H54 (cell line): ENCODE measurements around the gene TRIOBP.
A peak's percentile ranks its signal among the peaks of the same experiment; 100 is the strongest.

Experiments used
- DNase-seq: peaks from one replicate; pipeline ENCODE4 v3.0.0; 2011; ENCODE audit warnings: low spot score, mixed read lengths; ENCODE audit not compliant: insufficient read length
- FAIRE-seq: peaks from 3 replicates; lab custom pipeline; 2011; peaks lifted over from hg19 to GRCh38; lab: Jason Lieb, UNC
- POLR2A ChIP-seq: IDR thresholded peaks from 2 replicates; pipeline ENCODE4 v1.6.1; 2011; ENCODE audit warnings: low read depth, mild to moderate bottlenecking, low read length

Gene TRIOBP

GRCh38 chr22:37674951-37675929 lies 21.6 kb upstream of the TRIOBP start, which contains the start of gene LGALS1:
LGALS1 (plus strand) TSS chr22:37675636; CDS start chr22:37675703, 67 bp downstream.
- DNase-seq (peak; percentile 77), FAIRE-seq (no peak)
- peak; percentile 91 for TF ChIP-seq POLR2A

GRCh38 chr22:37675930-37676735 lies 20.7 kb upstream of the TRIOBP start:
- FAIRE-seq (no peak), DNase-seq (no peak)
- 0 out of 2 replicates have a peak, but pooled peaks have one; percentile 6 for TF ChIP-seq POLR2A

- DNase-seq (peak; percentile 45), FAIRE-seq (no peak)
- TF ChIP-seq POLR2A, result peak; percentile 83
Observed at GRCh38 chr22:37676736-37677492, 19.9 kb upstream of the TRIOBP start.

GRCh38 chr22:37677493-37677974 lies 19.3 kb upstream of the TRIOBP start:
- TF ChIP-seq POLR2A, result no peak
- FAIRE-seq (no peak), DNase-seq (no peak)

- DNase-seq (no peak), FAIRE-seq (no peak)
- TF ChIP-seq POLR2A, result no peak
Observed at GRCh38 chr22:37678372-37678771, 18.5 kb upstream of the TRIOBP start.

GRCh38 chr22:37679670-37680069 lies 17.2 kb upstream of the TRIOBP start:
- DNase-seq, result no peak
- FAIRE-seq, result no peak
- TF ChIP-seq POLR2A, result no peak

- FAIRE-seq, result no peak
- no peak for DNase-seq
- no peak for TF ChIP-seq POLR2A
Observed at GRCh38 chr22:37680191-37680851, 16.5 kb upstream of the TRIOBP start.

GRCh38 chr22:37681001-37681424 lies 15.8 kb upstream of the TRIOBP start:
- no peak for FAIRE-seq
- TF ChIP-seq POLR2A, result no peak; the same call in 1 of the 2 replicates

GRCh38 chr22:37681556-37682049 lies 15.2 kb upstream of the TRIOBP start:
- FAIRE-seq (no peak), DNase-seq (peak; percentile 42)
- TF ChIP-seq POLR2A, result no peak

More at GRCh38 chr22:37681001-37681424, 15.8 kb upstream of the TRIOBP start:
- DNase-seq, result no peak

- FAIRE-seq (no peak), DNase-seq (no peak)
- TF ChIP-seq POLR2A, result no peak
Observed at GRCh38 chr22:37684803-37685615, 11.8 kb upstream of the TRIOBP start.

- DNase-seq (peak; percentile 57), FAIRE-seq (no peak)
- TF ChIP-seq POLR2A, result no peak; the same call in 1 of the 2 replicates
Observed at GRCh38 chr22:37686002-37686982, 10.6 kb upstream of the TRIOBP start, which contains the start of gene NOL12. NOL12 (plus strand) TSS chr22:37686343; CDS start chr22:37686393, 50 bp downstream.
